ENCODE data around the gene ING1.
"Not testable (repeated sequence)": the region's sequence is repeated elsewhere in the genome, so short reads cannot be mapped to it uniquely, and the experiment has no call there.

The ING1 gene

DNA sequence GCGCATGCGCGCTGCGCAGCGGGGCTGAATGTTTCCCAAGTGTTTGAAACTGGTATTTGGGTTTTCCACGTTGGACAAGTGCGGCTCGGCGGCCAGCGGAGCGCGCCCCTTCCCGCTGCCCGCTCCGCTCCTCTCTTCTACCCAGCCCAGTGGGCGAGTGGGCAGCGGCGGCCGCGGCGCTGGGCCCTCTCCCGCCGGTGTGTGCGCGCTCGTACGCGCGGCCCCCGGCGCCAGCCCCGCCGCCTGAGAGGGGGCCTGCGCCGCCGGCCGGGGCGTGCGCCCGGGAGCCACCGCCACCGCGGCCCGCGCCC lies at the start of gene ING1:
ING1 (plus strand) TSS at position 59 of the 311 bp plus-strand sequence. CDS start 450 bp downstream, outside the sequence.
- no peak for DNase-seq (ENCODE audit: low spot score)
- TF ChIP-seq, protein P1, sequence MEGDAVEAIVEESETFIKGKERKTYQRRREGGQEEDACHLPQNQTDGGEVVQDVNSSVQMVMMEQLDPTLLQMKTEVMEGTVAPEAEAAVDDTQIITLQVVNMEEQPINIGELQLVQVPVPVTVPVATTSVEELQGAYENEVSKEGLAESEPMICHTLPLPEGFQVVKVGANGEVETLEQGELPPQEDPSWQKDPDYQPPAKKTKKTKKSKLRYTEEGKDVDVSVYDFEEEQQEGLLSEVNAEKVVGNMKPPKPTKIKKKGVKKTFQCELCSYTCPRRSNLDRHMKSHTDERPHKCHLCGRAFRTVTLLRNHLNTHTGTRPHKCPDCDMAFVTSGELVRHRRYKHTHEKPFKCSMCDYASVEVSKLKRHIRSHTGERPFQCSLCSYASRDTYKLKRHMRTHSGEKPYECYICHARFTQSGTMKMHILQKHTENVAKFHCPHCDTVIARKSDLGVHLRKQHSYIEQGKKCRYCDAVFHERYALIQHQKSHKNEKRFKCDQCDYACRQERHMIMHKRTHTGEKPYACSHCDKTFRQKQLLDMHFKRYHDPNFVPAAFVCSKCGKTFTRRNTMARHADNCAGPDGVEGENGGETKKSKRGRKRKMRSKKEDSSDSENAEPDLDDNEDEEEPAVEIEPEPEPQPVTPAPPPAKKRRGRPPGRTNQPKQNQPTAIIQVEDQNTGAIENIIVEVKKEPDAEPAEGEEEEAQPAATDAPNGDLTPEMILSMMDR (IDR thresholded peaks at IDR 0.05; ENCODE audit: extremely low read depth, insufficient read depth, missing control alignments): no peak
- in situ Hi-C loops (cut with MboI; ENCODE audit: low pct_unique_long_range_greater_than_20kb, low sequenced_read_pairs, unreplicated experiment): no loop called here

GRCh38 chr13:110664041-110664440 lies 49.5 kb upstream of the ING1 start:
- DNase-seq (ENCODE audit: low spot score): no peak
- TF ChIP-seq, protein P1 (IDR thresholded peaks at IDR 0.05; ENCODE audit: extremely low read depth, insufficient read depth, missing control alignments): no peak
- in situ Hi-C loops (cut with MboI; ENCODE audit: low pct_unique_long_range_greater_than_20kb, low sequenced_read_pairs, unreplicated experiment): no loop called here

GRCh38 chr13:110664673-110665072 lies 48.8 kb upstream of the ING1 start:
- no peak for DNase-seq (ENCODE audit: low spot score)
- TF ChIP-seq, protein P1 (IDR thresholded peaks at IDR 0.05; ENCODE audit: extremely low read depth, insufficient read depth, missing control alignments): no peak
- in situ Hi-C loops (cut with MboI; ENCODE audit: low pct_unique_long_range_greater_than_20kb, low sequenced_read_pairs, unreplicated experiment): no loop called here

GRCh38 chr13:110665491-110666254 lies 47.8 kb upstream of the ING1 start:
- in situ Hi-C loops (cut with MboI; ENCODE audit: low pct_unique_long_range_greater_than_20kb, low sequenced_read_pairs, unreplicated experiment): no loop called here
- TF ChIP-seq, protein P1 (IDR thresholded peaks at IDR 0.05; ENCODE audit: extremely low read depth, insufficient read depth, missing control alignments): no peak
- DNase-seq (ENCODE audit: low spot score): no peak

GRCh38 chr13:110666255-110666533 lies 47.3 kb upstream of the ING1 start:
- in situ Hi-C loops (cut with MboI; ENCODE audit: low pct_unique_long_range_greater_than_20kb, low sequenced_read_pairs, unreplicated experiment): no loop called here
- DNase-seq (ENCODE audit: low spot score): no peak
- TF ChIP-seq, protein P1 (IDR thresholded peaks at IDR 0.05; ENCODE audit: extremely low read depth, insufficient read depth, missing control alignments): no peak

DNA sequence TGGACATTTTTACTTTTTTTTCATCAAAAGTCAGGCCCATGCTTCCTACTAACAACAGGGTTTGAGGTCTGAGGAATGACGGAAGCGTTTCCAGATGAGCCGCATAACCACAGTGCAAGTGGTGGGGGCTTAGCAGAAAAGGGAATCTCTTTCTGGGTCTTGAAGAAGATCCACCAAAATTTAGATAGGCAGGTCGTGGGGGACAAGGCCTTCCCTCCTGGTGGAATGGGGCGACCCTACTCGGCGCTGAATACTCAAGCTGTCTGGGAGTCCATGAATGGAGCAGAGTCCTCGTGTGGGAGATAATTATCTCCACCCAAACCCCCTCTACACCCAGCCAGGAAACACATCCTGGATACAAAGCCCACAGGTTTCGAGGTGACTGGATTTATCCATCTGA lies 44.5 kb upstream of the ING1 start:
- in situ Hi-C loops (cut with MboI; ENCODE audit: low pct_unique_long_range_greater_than_20kb, low sequenced_read_pairs, unreplicated experiment): no loop called here
- TF ChIP-seq, protein P1 (IDR thresholded peaks at IDR 0.05; ENCODE audit: extremely low read depth, insufficient read depth, missing control alignments): no peak
- no peak for DNase-seq (ENCODE audit: low spot score)

GRCh38 chr13:110669814-110670213 lies 43.7 kb upstream of the ING1 start:
- DNase-seq (ENCODE audit: low spot score); in situ Hi-C loops (cut with MboI; ENCODE audit: low pct_unique_long_range_greater_than_20kb, low sequenced_read_pairs, unreplicated experiment): not testable (repeated sequence)
